Activated CD8-positive, alpha-beta T cell treated with anti-CD3 and anti-CD28 coated beads, Interleukin-2, amount 10 ng/mL, durations not matched to agents 7 days and 5 days (primary cell): ENCODE results near the gene TMEM108. TPM values are rescaled to one million over a fixed set of nuclear protein-coding genes. Genes with fewer than 3 reads are reported as not detected.
A peak's percentile ranks its signal among the peaks of the same experiment; 100 is the strongest.

Experiments
- ATAC-seq: fragments of 150-1000 bp; cut with Tn5 transposase; one replicate; pipeline ENCODE4 v1.10.0; 2021; ENCODE audit warnings: moderate library complexity
- CTCF ChIA-PET: fragments of 350-600 bp; sonication (Branson Sonifier 250); formaldehyde crosslinking; loops from one replicate; lab custom pipeline; 2021; ENCODE audit warnings: antibody characterized with exemption; lab: Charles Lee
- POLR2A ChIA-PET: fragments of 350-600 bp; sonication (Branson Sonifier 250); formaldehyde crosslinking; loops from one replicate; lab custom pipeline; 2021; ENCODE audit warnings: antibody characterized with exemption; lab: Charles Lee
- DNase-seq: peaks from one replicate; pipeline ENCODE4 v3.0.0-alpha.2; 2020
- H3K27ac Mint-ChIP-seq: one replicate; pipeline ENCODE4 v1.8.0; 2021; ENCODE audit warnings: mild to moderate bottlenecking, mixed read lengths
- H3K27me3 Mint-ChIP-seq: one replicate; pipeline ENCODE4 v1.8.0; 2021; ENCODE audit warnings: low read depth, mixed read lengths
- H3K36me3 Mint-ChIP-seq: one replicate; pipeline ENCODE4 v1.8.0; 2021; ENCODE audit warnings: low read depth, mixed read lengths
- H3K4me1 Mint-ChIP-seq: one replicate; pipeline ENCODE4 v1.8.0; 2021; ENCODE audit warnings: low read depth, mixed read lengths
- H3K4me3 Mint-ChIP-seq: one replicate; pipeline ENCODE4 v1.8.0; 2021; ENCODE audit warnings: mild to moderate bottlenecking, mixed read lengths
- H3K9me3 Mint-ChIP-seq: one replicate; pipeline ENCODE4 v1.8.0; 2022; ENCODE audit warnings: mixed read lengths; ENCODE audit not compliant: insufficient read depth
- total RNA-seq, 2 experiments: library from RNA; stranded (reverse); gene quantifications; one replicate each; pipeline ENCODE4 v1.2.3, GENCODE V29; 2021

TMEM108 gene
- total RNA-seq, 2 experiments from 2014 or later = not detected

- ATAC-seq = no peak
- Mint-ChIP-seq H3K36me3 (no peaks in the 10 kb centered on the region), H3K4me1 (no peaks in the 10 kb centered on the region), H3K4me3 (no peak overlapping the region), H3K27me3 (peaks cover 13% of the 10 kb centered on the region), H3K27ac (no peak overlapping the region), H3K9me3 (no peaks in the 10 kb centered on the region)
- POLR2A ChIA-PET = no interaction called here
- CTCF ChIA-PET = no interaction called here
- DNase-seq = no peak
Observed at GRCh38 chr3:133032301-133032700, 5.9 kb upstream of the TMEM108 start.

GRCh38 chr3:133037436-133037835 is 755 bp upstream of the TMEM108 start:
- ChIA-PET POLR2A (no interaction called here), CTCF (no interaction called here)
- Mint-ChIP-seq H3K36me3 (no peaks in the 10 kb centered on the region), H3K4me1 (peaks cover 7% of the 10 kb centered on the region), H3K27me3 (peaks cover 37% of the 10 kb centered on the region), H3K27ac (no peak overlapping the region), H3K9me3 (no peaks in the 10 kb centered on the region), H3K4me3 (peak overlapping the region; percentile 35)
- no peak for ATAC-seq
- no peak for DNase-seq

DNA sequence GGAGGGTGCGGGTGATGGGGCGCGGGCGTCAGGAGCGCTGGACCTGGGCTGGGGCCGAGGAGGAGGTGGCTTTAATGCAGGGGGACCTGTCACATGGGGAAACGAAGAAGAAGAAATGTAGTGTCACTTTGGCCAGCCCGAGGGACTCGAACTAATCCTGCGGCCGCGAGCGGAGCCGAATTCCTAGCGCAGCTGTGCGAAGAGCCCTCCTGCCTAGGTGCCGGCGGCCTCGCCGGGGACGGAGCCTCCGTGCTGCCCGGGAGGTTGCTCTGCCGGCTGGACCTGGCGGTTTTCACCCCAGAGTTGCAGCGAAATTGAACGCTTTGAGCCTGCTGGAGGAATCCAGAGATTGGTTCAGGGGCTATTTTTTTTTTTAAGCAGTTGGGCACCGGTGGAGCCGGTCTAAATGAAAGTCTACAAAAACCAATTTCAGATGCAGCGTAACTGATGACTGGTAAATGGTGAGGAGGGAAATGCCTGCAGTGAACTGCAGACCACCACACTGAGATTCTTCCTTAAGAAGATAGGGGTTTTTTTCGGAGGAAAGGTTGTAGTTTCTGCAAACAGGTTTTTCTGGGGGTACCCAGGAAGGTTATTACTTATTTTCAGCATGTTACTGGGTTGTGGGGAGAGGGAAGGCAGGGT is 662 bp downstream of the TMEM108 start:
- Mint-ChIP-seq H3K9me3 (no peaks in the 10 kb centered on the region), H3K27ac (no peak overlapping the region), H3K4me1 (peaks cover 7% of the 10 kb centered on the region), H3K27me3 (peaks cover 37% of the 10 kb centered on the region), H3K4me3 (peak overlapping the region; percentile 11), H3K36me3 (no peaks in the 10 kb centered on the region)
- CTCF ChIA-PET = no interaction called here
- ATAC-seq (peak; percentile 39), DNase-seq (no peak)
- POLR2A ChIA-PET = no interaction called here

GRCh38 chr3:133040696-133041523 is 2.7 kb downstream of the TMEM108 start:
- no peak overlapping the region for H3K27ac Mint-ChIP-seq
- ATAC-seq = no peak
- H3K4me3 Mint-ChIP-seq = no peak overlapping the region
- peak; percentile 43 for DNase-seq
- H3K4me1 Mint-ChIP-seq = peaks cover 7% of the 10 kb centered on the region
- ChIA-PET CTCF (interaction anchor here (0.6 to 1.3 kb wide), 3 partner anchors 9 to 343 kb away, joined by 3 to 4 read pairs (median 3); no protein-coding TSS in a partner anchor), POLR2A (no interaction called here)
- H3K9me3 Mint-ChIP-seq = no peaks in the 10 kb centered on the region
- H3K27me3 Mint-ChIP-seq = peaks cover 37% of the 10 kb centered on the region
- H3K36me3 Mint-ChIP-seq = no peaks in the 10 kb centered on the region

DNA sequence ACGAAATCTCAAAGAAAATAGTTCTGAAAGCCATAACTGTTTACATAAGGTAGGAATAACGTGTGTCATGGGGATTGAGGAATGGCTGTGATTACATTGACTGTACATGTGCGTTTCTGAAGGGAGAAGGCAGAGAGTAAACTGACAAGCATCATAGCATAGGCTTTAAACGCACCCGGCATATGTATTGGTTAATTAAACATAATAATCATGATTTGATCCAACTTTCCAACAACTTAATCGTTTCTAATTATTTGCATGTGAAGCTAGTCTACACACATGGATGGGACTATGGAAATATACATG is 3.3 kb downstream of the TMEM108 start:
- ATAC-seq (no peak), DNase-seq (no peak)
- no peaks in the 10 kb centered on the region for H3K9me3 Mint-ChIP-seq
- ChIA-PET POLR2A (no interaction called here), CTCF (interaction anchor here (0.6 to 1.7 kb wide), 4 partner anchors 10 to 383 kb away, joined by 3 to 4 read pairs (median 4); no protein-coding TSS in a partner anchor)
- peaks cover 7% of the 10 kb centered on the region for H3K4me1 Mint-ChIP-seq
- H3K36me3 Mint-ChIP-seq = no peaks in the 10 kb centered on the region
- H3K4me3 Mint-ChIP-seq = no peak overlapping the region
- H3K27me3 Mint-ChIP-seq = peaks cover 35% of the 10 kb centered on the region
- no peak overlapping the region for H3K27ac Mint-ChIP-seq

GRCh38 chr3:133042778-133043177 is 4.6 kb downstream of the TMEM108 start:
- H3K36me3 Mint-ChIP-seq = no peaks in the 10 kb centered on the region
- ATAC-seq = no peak
- H3K27me3 Mint-ChIP-seq = peaks cover 25% of the 10 kb centered on the region
- ChIA-PET CTCF (interaction anchor here (1.7 kb wide), 1 partner anchor 381 kb away, joined by 4 read pairs; no protein-coding TSS in a partner anchor), POLR2A (no interaction called here)
- DNase-seq = no peak
- no peak overlapping the region for H3K4me3 Mint-ChIP-seq
- H3K27ac Mint-ChIP-seq = no peak overlapping the region
- no peaks in the 10 kb centered on the region for H3K9me3 Mint-ChIP-seq
- H3K4me1 Mint-ChIP-seq = peaks cover 7% of the 10 kb centered on the region

- POLR2A ChIA-PET = no interaction called here
Observed at GRCh38 chr3:133047980-133048379, 9.8 kb downstream of the TMEM108 start.

GRCh38 chr3:133049491-133049890 is 11.3 kb downstream of the TMEM108 start:
- ATAC-seq = no peak
- H3K4me1 Mint-ChIP-seq = no peaks in the 10 kb centered on the region
- H3K27ac Mint-ChIP-seq = no peak overlapping the region
- DNase-seq = no peak
- POLR2A ChIA-PET = no interaction called here
- no peak overlapping the region for H3K4me3 Mint-ChIP-seq
- peaks cover 6% of the 10 kb centered on the region for H3K27me3 Mint-ChIP-seq
- H3K36me3 Mint-ChIP-seq = no peaks in the 10 kb centered on the region
- no peaks in the 10 kb centered on the region for H3K9me3 Mint-ChIP-seq
- CTCF ChIA-PET = no interaction called here

More at GRCh38 chr3:133047980-133048379, 9.8 kb downstream of the TMEM108 start:
- DNase-seq (no peak), ATAC-seq (no peak)
- Mint-ChIP-seq H3K4me3 (no peak overlapping the region), H3K36me3 (no peaks in the 10 kb centered on the region), H3K27ac (no peak overlapping the region), H3K4me1 (no peaks in the 10 kb centered on the region), H3K27me3 (peaks cover 4% of the 10 kb centered on the region), H3K9me3 (no peaks in the 10 kb centered on the region)
- CTCF ChIA-PET = no interaction called here

DNA sequence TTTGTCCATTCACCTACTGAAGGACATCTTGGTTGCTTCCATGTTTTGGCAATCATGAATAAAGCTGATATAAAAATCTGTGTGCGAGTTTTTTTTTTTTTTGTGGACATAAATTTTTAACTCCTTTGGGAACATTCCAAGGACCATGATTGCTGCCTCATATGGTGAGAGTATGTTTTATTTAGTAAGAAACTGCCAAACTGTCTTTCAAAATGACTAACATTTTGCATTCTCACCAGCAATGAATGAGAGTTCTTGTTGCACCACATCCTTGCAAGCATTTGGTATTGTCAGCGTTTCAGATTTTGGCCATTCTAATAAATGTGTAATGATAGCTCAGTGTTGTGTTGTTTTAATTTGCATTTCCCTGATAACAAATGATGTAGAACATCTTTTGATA is 12.7 kb downstream of the TMEM108 start:
- Mint-ChIP-seq H3K27me3 (peaks cover 9% of the 10 kb centered on the region), H3K36me3 (no peaks in the 10 kb centered on the region), H3K4me3 (no peak overlapping the region), H3K4me1 (no peaks in the 10 kb centered on the region), H3K9me3 (no peaks in the 10 kb centered on the region), H3K27ac (no peak overlapping the region)
- DNase-seq (no peak), ATAC-seq (no peak)
- ChIA-PET CTCF (no interaction called here), POLR2A (no interaction called here)

DNA sequence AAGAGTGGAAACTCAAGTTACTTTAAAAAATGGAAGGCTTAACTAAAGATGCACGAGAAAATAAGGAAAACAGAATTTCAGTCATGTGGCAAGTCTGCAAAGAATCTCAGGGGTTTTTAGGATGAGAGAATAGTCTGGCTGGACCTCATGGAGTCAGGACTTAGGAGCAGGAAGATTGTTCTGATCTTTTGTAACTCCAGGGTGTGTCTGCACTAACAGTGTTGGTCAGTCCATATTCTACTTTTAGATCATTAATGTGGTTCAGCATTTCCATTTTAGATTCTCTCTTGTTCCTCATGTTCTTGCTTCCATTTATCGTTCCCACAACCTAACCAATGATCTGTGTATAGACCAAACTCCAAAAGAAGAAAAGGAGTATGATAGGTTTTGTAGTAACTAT is 15.3 kb downstream of the TMEM108 start:
- no peak overlapping the region for H3K4me3 Mint-ChIP-seq
- no peak overlapping the region for H3K27ac Mint-ChIP-seq
- no peaks in the 10 kb centered on the region for H3K9me3 Mint-ChIP-seq
- CTCF ChIA-PET = no interaction called here
- peaks cover 10% of the 10 kb centered on the region for H3K27me3 Mint-ChIP-seq
- ATAC-seq (no peak), DNase-seq (no peak)
- no peaks in the 10 kb centered on the region for H3K36me3 Mint-ChIP-seq
- POLR2A ChIA-PET = no interaction called here
- no peaks in the 10 kb centered on the region for H3K4me1 Mint-ChIP-seq

DNA sequence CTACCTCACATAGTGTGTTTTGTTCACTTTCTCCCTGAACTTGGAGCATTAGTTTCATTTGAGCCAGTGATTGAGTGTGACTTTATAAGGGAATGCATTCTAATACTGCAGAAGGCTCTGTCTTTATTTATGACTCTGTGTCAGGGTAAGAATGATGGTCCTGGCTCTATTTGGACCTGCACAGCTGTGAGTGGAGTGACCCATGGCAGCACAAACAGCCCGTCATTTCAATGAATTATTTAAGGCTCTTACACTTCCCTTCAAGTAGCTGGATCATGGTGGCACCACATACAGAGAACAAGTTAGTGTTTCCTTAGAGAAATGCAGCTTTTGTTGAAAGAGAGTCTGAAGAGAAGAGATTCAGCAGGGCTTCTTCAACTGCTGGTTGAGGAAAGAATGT is 16.4 kb downstream of the TMEM108 start:
- Mint-ChIP-seq H3K4me1 (no peaks in the 10 kb centered on the region), H3K36me3 (no peaks in the 10 kb centered on the region), H3K27ac (no peak overlapping the region), H3K9me3 (no peaks in the 10 kb centered on the region), H3K4me3 (no peak overlapping the region), H3K27me3 (peaks cover 8% of the 10 kb centered on the region)
- ATAC-seq (no peak), DNase-seq (no peak)
- ChIA-PET POLR2A (no interaction called here), CTCF (no interaction called here)

GRCh38 chr3:133055339-133055738 is 17.1 kb downstream of the TMEM108 start:
- ATAC-seq (no peak), DNase-seq (no peak)
- ChIA-PET POLR2A (no interaction called here), CTCF (no interaction called here)
- no peak overlapping the region for H3K4me3 Mint-ChIP-seq
- no peaks in the 10 kb centered on the region for H3K4me1 Mint-ChIP-seq
- H3K27me3 Mint-ChIP-seq = peaks cover 6% of the 10 kb centered on the region
- H3K36me3 Mint-ChIP-seq = no peaks in the 10 kb centered on the region
- H3K9me3 Mint-ChIP-seq = no peaks in the 10 kb centered on the region
- no peak overlapping the region for H3K27ac Mint-ChIP-seq
